ENCODE measurements around the gene TANK.

TANK gene

DNA sequence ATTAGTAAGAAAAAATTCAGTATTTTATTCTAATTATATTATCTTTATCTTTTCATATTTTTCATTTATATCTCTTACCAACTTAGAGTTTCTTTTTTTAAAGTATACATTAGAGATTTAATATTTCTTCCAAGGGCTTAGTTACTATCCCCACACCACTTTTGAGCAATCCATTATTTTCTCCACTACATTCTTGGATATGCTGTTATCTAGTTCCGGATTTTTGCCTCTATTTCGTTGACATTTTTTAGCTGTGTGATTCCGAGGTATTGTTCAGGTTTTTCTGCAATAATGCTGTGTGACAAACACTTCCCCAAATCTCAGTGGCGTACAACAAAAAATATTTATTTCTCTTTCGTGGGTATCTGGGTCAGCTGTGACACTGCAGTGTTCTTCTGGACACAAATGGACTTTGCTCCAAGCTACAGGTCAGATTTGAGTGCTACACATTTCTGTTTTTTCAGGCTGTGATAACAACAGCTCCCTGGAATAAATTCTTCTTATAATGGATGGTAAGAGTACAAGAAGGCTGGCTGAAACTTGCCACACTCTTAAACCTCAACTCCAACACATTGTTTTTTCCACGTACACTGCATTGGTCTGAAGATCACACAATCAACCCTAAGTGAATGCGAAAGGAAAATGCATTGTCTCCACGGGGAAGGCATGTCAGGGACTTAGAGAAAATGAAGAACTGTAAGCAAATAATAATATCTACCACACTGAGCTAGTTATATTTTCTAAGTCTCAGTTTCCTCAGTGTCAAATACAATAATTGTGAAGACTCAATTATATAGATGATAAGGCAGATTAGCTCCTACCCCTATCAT lies 97.1 kb downstream of the TANK start:
- Histone ChIP-seq H3F3A (ENCODE audit: control insufficient read depth, insufficient read depth) (no peaks in the 10 kb centered on the region), H3K4me3 (ENCODE audit: low read length) (no peak overlapping the region), H3K27ac (ENCODE audit: low read depth, low read length) (no peak overlapping the region), H4K20me1 (ENCODE audit: control insufficient read depth, insufficient read depth, low read depth, low read length) (no peaks in the 10 kb centered on the region), H3K36me3 (ENCODE audit: control insufficient read depth, low read length) (no peaks in the 10 kb centered on the region), H3K4me2 (ENCODE audit: low read length) (no peak overlapping the region), H3K9me2 (replicated peaks; ENCODE audit: control insufficient read depth, low read length) (no peaks in the 10 kb centered on the region), H3K27me3 (ENCODE audit: control insufficient read depth, low read length) (no peaks in the 10 kb centered on the region), H3K4me1 (ENCODE audit: control insufficient read depth, low read length) (no peaks in the 10 kb centered on the region), H3K9me3 (ENCODE audit: control insufficient read depth, insufficient read depth, low read length) (no peaks in the 10 kb centered on the region), H3K79me2 (ENCODE audit: control insufficient read depth, low read length) (no peaks in the 10 kb centered on the region)
- no peak for TF ChIP-seq EZH2phosphoT487 (IDR thresholded peaks at IDR 0.05; ENCODE audit: borderline replicate concordance, low read length)
- TF ChIP-seq, protein P1, sequence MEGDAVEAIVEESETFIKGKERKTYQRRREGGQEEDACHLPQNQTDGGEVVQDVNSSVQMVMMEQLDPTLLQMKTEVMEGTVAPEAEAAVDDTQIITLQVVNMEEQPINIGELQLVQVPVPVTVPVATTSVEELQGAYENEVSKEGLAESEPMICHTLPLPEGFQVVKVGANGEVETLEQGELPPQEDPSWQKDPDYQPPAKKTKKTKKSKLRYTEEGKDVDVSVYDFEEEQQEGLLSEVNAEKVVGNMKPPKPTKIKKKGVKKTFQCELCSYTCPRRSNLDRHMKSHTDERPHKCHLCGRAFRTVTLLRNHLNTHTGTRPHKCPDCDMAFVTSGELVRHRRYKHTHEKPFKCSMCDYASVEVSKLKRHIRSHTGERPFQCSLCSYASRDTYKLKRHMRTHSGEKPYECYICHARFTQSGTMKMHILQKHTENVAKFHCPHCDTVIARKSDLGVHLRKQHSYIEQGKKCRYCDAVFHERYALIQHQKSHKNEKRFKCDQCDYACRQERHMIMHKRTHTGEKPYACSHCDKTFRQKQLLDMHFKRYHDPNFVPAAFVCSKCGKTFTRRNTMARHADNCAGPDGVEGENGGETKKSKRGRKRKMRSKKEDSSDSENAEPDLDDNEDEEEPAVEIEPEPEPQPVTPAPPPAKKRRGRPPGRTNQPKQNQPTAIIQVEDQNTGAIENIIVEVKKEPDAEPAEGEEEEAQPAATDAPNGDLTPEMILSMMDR (IDR thresholded peaks at IDR 0.05; ENCODE audit: low read depth, low read length, poor library complexity, severe bottlenecking): no peak

GRCh38 chr2:161265874-161266273 lies 105.6 kb downstream of the TANK start:
- no peaks in the 10 kb centered on the region for H3K79me2 ChIP-seq (ENCODE audit: control insufficient read depth, low read length)
- no peaks in the 10 kb centered on the region for H3K9me2 ChIP-seq (replicated peaks; ENCODE audit: control insufficient read depth, low read length)
- H3K9me3 ChIP-seq (ENCODE audit: control insufficient read depth, insufficient read depth, low read length): no peaks in the 10 kb centered on the region
- H3F3A ChIP-seq (ENCODE audit: control insufficient read depth, insufficient read depth): no peaks in the 10 kb centered on the region
- no peak overlapping the region for H3K4me2 ChIP-seq (ENCODE audit: low read length)
- H3K4me1 ChIP-seq (ENCODE audit: control insufficient read depth, low read length): 0 out of 2 replicates have a peak, but pooled peaks cover 4% of the 10 kb centered on the region
- no peaks in the 10 kb centered on the region for H3K27me3 ChIP-seq (ENCODE audit: control insufficient read depth, low read length)
- no peak overlapping the region for H3K4me3 ChIP-seq (ENCODE audit: low read length)
- no peaks in the 10 kb centered on the region for H4K20me1 ChIP-seq (ENCODE audit: control insufficient read depth, insufficient read depth, low read depth, low read length)
- no peak overlapping the region for H3K27ac ChIP-seq (ENCODE audit: low read depth, low read length)
- TF ChIP-seq EZH2phosphoT487 (IDR thresholded peaks at IDR 0.05; ENCODE audit: borderline replicate concordance, low read length): no peak
- TF ChIP-seq, protein P1 (IDR thresholded peaks at IDR 0.05; ENCODE audit: low read depth, low read length, poor library complexity, severe bottlenecking): no peak
- no peaks in the 10 kb centered on the region for H3K36me3 ChIP-seq (ENCODE audit: control insufficient read depth, low read length)

- Histone ChIP-seq H3K36me3 (ENCODE audit: control insufficient read depth, low read length) (no peaks in the 10 kb centered on the region), H3K9me2 (replicated peaks; ENCODE audit: control insufficient read depth, low read length) (no peaks in the 10 kb centered on the region), H4K20me1 (ENCODE audit: control insufficient read depth, insufficient read depth, low read depth, low read length) (no peaks in the 10 kb centered on the region), H3K4me2 (ENCODE audit: low read length) (no peak overlapping the region), H3K4me3 (ENCODE audit: low read length) (no peak overlapping the region), H3K79me2 (ENCODE audit: control insufficient read depth, low read length) (no peaks in the 10 kb centered on the region), H3K27ac (ENCODE audit: low read depth, low read length) (no peak overlapping the region), H3F3A (ENCODE audit: control insufficient read depth, insufficient read depth) (no peaks in the 10 kb centered on the region; the same call in 1 of the 2 replicates), H3K27me3 (ENCODE audit: control insufficient read depth, low read length) (no peaks in the 10 kb centered on the region), H3K4me1 (ENCODE audit: control insufficient read depth, low read length) (peaks cover 10% of the 10 kb centered on the region), H3K9me3 (ENCODE audit: control insufficient read depth, insufficient read depth, low read length) (no peaks in the 10 kb centered on the region)
- no peak for TF ChIP-seq EZH2phosphoT487 (IDR thresholded peaks at IDR 0.05; ENCODE audit: borderline replicate concordance, low read length)
- TF ChIP-seq, protein P1 (IDR thresholded peaks at IDR 0.05; ENCODE audit: low read depth, low read length, poor library complexity, severe bottlenecking): no peak
These were observed 108.9 kb downstream of the TANK start for GRCh38 chr2:161269111-161269510.

Measured in DOHH2 (cell line).